Measurements from ENCODE around the gene AKT1. TPM values are rescaled to one million over a fixed set of nuclear protein-coding genes. Genes with fewer than 3 reads are reported as not detected.

AKT1 gene
- total and polyA plus RNA-seq, 2 of the 4 experiments (the other 2 are of a cell fraction), result 193 to 221 TPM

- dilution Hi-C loops (cut with HindIII; ENCODE audit: low sequenced_read_pairs, unreplicated experiment), result no loop called here
- 93% methylated on average over 5 of the region's 18 CpGs; no CpG with 5 or more reads in 1 of the 2 experiments for WGBS, 2 experiments (ENCODE audit: extremely low coverage in 2 of 2, insufficient read length in 1 of 2)
- no peak for TF ChIP-seq RFX5 (IDR thresholded peaks at IDR 0.05; ENCODE audit: low read depth, low read length)
- no peak for TF ChIP-seq CHD1 (IDR thresholded peaks at IDR 0.05; ENCODE audit: low read depth, low read length)
- TF ChIP-seq MAZ (IDR thresholded peaks at IDR 0.05; ENCODE audit: borderline replicate concordance, low read depth, low read length), result no peak
- TF ChIP-seq NFE2L2 (IDR thresholded peaks at IDR 0.05; ENCODE audit: low read depth, low read length), result no peak
- no peak for TF ChIP-seq MAFK (IDR thresholded peaks at IDR 0.05; ENCODE audit: low read depth, low read length)
- TSS peak; percentile 96 for BruUV-seq (replicated peaks)
- no peak overlapping the region for H3K14ac ChIP-seq (replicated peaks; ENCODE audit: low read depth, low read length)
- no peaks in the 10 kb centered on the region for H3K9me1 ChIP-seq (ENCODE audit: insufficient read depth, low read length)
- peaks cover 0 to 6% of the 10 kb centered on the region in 2 experiments; a peak in 1 of 4 replicates for H3K79me1 ChIP-seq (ENCODE audit: low read depth in 1 of 2, low read length in 2 of 2)
- H3K9me3 ChIP-seq (ENCODE audit: control insufficient read depth, insufficient read depth, low read length), result no peaks in the 10 kb centered on the region; the same call in 1 of the 2 replicates
- no peak overlapping the region for H4K5ac ChIP-seq (ENCODE audit: low read depth, low read length)
- H2AK5ac ChIP-seq (ENCODE audit: low read depth, low read length), result no peak overlapping the region
- H4K8ac ChIP-seq (ENCODE audit: low read depth in 2 of 2, low read length in 2 of 2), result no peak overlapping the region
- in situ Hi-C loops (cut with MboI; ENCODE audit: low sequenced_read_pairs), result loop anchor here (5.0 kb wide), 1 partner anchor 53 kb away; no protein-coding TSS in a partner anchor
- ChIA-PET POLR2A (ENCODE audit: unreplicated experiment) (no interaction called here), CTCF (interaction anchor here (0.6 to 1.6 kb wide), 2 partner anchors 58 to 267 kb away, joined by 4 read pairs; no protein-coding TSS in a partner anchor)
- no peak overlapping the region for H2BK120ac ChIP-seq (ENCODE audit: low read depth, low read length)
- no peak overlapping the region for H4K91ac ChIP-seq (ENCODE audit: insufficient read depth, low read depth, low read length)
- H3K27me3 ChIP-seq (ENCODE audit: control insufficient read depth, insufficient read depth, low read length), result no peaks in the 10 kb centered on the region
- peak overlapping the region; percentile 75 for H2AFZ ChIP-seq (replicated peaks; ENCODE audit: low read length, poor library complexity)
- no peak overlapping the region for H3K9ac ChIP-seq (ENCODE audit: low read depth, low read length)
- no peak overlapping the region for H2BK20ac ChIP-seq (ENCODE audit: low read depth, low read length)
- peaks cover 5% of the 10 kb centered on the region for H3K4me1 ChIP-seq (ENCODE audit: control insufficient read depth, insufficient read depth, low read length)
- no peak overlapping the region for H2AK9ac ChIP-seq (replicated peaks; ENCODE audit: low read depth, low read length, poor library complexity)
- H3K18ac ChIP-seq (ENCODE audit: low read depth, low read length), result no peak overlapping the region
- H3K56ac ChIP-seq (ENCODE audit: extremely low read depth, insufficient read depth, low read length), result no peak overlapping the region
- H4K20me1 ChIP-seq (ENCODE audit: insufficient read depth, low read length), result peaks cover 18% of the 10 kb centered on the region
- H3K23ac ChIP-seq (ENCODE audit: low read depth, low read length), result no peak overlapping the region
- H2BK5ac ChIP-seq (ENCODE audit: low read depth, low read length, poor library complexity, severe bottlenecking), result no peak overlapping the region
- H3K27ac ChIP-seq (ENCODE audit: insufficient read depth, low read length), result no peak overlapping the region
- peaks cover 40% of the 10 kb centered on the region for H3K36me3 ChIP-seq (ENCODE audit: control insufficient read depth, insufficient read depth, low read length)
- no peak for ATAC-seq (ENCODE audit: low read depth)
- intact Hi-C loops (cut with micrococcal nuclease), result no loop called here
- no peak overlapping the region for H2BK15ac ChIP-seq (ENCODE audit: low read depth, low read length)
- DNase-seq, result no peak
- no peak overlapping the region for H3K4me3 ChIP-seq (ENCODE audit: insufficient read depth, low read depth, low read length)
- no peak overlapping the region for H3K4ac ChIP-seq (ENCODE audit: low read depth, low read length)
- no peak overlapping the region for H3K4me2 ChIP-seq (ENCODE audit: low read depth, low read length)
Observed at GRCh38 chr14:104769324-104770071, 26.1 kb downstream of the AKT1 start.
